DND-41 (cell line): Measurements from ENCODE around the gene MBP.

Experiments used
- CTCF ChIP-seq: IDR thresholded peaks from 2 replicates; pipeline ENCODE4 v1.5.1; 2012; ENCODE audit warnings: borderline replicate concordance, low read length, moderate library complexity, mild to moderate bottlenecking; ENCODE audit not compliant: poor library complexity, severe bottlenecking; ENCODE audit errors: extremely low read depth
- EZH2 ChIP-seq: IDR thresholded peaks from 3 replicates; pipeline ENCODE4 v1.6.1; 2012; ENCODE audit warnings: borderline replicate concordance, low read depth, mild to moderate bottlenecking, moderate library complexity, low read length, inconsistent platforms; ENCODE audit not compliant: severe bottlenecking

- no peak for TF ChIP-seq CTCF
- TF ChIP-seq EZH2: no peak
Observed at GRCh38 chr18:76951456-76952247, 180.9 kb downstream of the MBP start.
